AG04449 (cell line): Measurements from ENCODE around the gene IFT43.

Experiments used
- CTCF ChIA-PET: fragments of 350-600 bp; formaldehyde crosslinking; extraction: SDS; loops from one replicate; lab custom pipeline; 2021; ENCODE audit warnings: antibody characterized with exemption; lab: Yijun Ruan, JAX
- POLR2A ChIA-PET: fragments of 400-600, 350-600 bp; formaldehyde crosslinking; extraction: SDS; loops from one replicate; lab custom pipeline; 2020; ENCODE audit warnings: antibody characterized with exemption, inconsistent platforms; lab: Yijun Ruan, JAX
- DNase-seq: peaks from one replicate; pipeline ENCODE4 v3.0.0-alpha.2; 2010; ENCODE audit warnings: low read depth, low spot score
- H3K4me3 ChIP-seq: 2 replicates; pipeline ENCODE4 v1.5.1; 2011; ENCODE audit warnings: low read depth, mild to moderate bottlenecking, control low read depth, low read length
- CTCF ChIP-seq: IDR thresholded peaks from one replicate; pipeline ENCODE4 v1.5.1; 2011; ENCODE audit warnings: mild to moderate bottlenecking, moderate library complexity, low read length, control low read depth, inconsistent platforms; ENCODE audit not compliant: insufficient read depth; ENCODE audit errors: missing control alignments

IFT43 gene

GRCh38 chr14:76023757-76024156 is 38.2 kb downstream of the IFT43 start:
- no peak for DNase-seq
- TF ChIP-seq CTCF, result no peak
- H3K4me3 ChIP-seq, result no peak overlapping the region
- POLR2A ChIA-PET, result no interaction called here
- CTCF ChIA-PET, result interaction anchor here (0.7 kb wide), 1 partner anchor 314 kb away, joined by 3 read pairs; no protein-coding TSS in a partner anchor

DNA sequence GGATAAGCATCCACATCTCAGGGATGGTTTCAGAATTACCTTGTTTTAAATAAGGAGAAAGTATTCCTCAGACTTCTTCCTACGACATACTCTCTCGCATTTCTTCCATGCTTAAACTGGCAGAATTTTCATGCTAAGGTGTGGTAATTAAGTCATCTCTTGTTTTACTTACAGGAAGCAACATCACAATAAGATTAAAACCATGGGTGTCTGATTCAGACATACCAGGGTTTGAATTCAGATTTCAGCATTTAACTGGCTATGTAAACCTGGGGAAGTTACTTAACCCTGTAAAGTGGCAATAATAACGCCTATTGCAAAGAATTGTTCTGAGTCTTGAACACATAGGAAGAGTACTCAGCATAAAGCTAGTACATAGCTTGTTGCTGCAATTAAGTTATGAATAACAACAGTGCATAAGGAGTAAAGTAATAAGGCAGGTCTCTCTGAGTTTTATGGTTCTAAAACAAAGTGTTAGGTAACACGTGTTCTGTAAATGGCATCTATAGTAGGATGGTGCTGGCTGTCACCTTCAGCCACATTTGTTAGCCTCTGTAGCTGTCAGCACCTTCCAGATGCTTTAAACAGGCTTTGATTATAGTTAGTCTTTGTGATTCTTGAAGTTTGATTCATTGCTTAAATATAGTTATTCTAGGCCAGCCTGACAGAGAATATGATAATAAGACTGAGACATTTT is 38.8 kb downstream of the IFT43 start:
- no peak overlapping the region for H3K4me3 ChIP-seq
- CTCF ChIA-PET, result interaction anchor here (0.7 kb wide), 1 partner anchor 315 kb away, joined by 3 read pairs; no protein-coding TSS in a partner anchor
- POLR2A ChIA-PET, result no interaction called here
- no peak for DNase-seq
- no peak for TF ChIP-seq CTCF

GRCh38 chr14:76034566-76034965 is 49.0 kb downstream of the IFT43 start:
- no peak for TF ChIP-seq CTCF
- CTCF ChIA-PET, result interaction anchor here (0.8 to 2.2 kb wide), 3 partner anchors 12 to 325 kb away, joined by 3 to 6 read pairs (median 6); no protein-coding TSS in a partner anchor
- POLR2A ChIA-PET, result no interaction called here
- no peak for DNase-seq
- H3K4me3 ChIP-seq, result no peak overlapping the region

DNA sequence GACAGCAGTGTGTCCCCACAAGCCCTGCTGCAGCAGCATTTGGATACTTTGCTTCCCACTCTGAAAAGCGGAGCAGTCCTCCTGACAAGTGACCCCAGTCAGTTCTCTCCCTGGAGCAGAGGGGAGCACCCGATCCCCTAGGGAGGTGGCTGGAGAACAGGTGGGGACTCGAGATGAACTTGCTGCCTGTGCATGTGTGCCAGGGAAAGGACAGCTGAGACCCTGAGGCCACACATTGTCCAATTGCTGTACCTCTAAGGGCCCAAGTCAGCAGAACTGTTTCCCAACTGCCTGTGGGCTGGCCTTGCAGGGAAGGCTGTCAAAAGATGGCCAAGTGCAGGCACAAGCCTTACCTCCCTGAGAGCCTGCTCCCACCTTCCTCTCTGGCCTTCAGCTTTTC is 55.1 kb downstream of the IFT43 start:
- no peak for DNase-seq
- ChIA-PET POLR2A (no interaction called here), CTCF (interaction anchor here (2.4 kb wide), 1 partner anchor 10 kb away, joined by 22 read pairs; no protein-coding TSS in a partner anchor)
- TF ChIP-seq CTCF, result no peak
- H3K4me3 ChIP-seq, result no peak overlapping the region

- ChIA-PET CTCF (interaction anchor here (0.7 to 6.2 kb wide), 3 partner anchors 9 to 306 kb away, joined by 3 to 37 read pairs (median 6); no protein-coding TSS in a partner anchor), POLR2A (no interaction called here)
- no peak for TF ChIP-seq CTCF
- no peak overlapping the region for H3K4me3 ChIP-seq
- no peak for DNase-seq
These were observed 60.2 kb downstream of the IFT43 start for GRCh38 chr14:76045773-76046172.

DNA sequence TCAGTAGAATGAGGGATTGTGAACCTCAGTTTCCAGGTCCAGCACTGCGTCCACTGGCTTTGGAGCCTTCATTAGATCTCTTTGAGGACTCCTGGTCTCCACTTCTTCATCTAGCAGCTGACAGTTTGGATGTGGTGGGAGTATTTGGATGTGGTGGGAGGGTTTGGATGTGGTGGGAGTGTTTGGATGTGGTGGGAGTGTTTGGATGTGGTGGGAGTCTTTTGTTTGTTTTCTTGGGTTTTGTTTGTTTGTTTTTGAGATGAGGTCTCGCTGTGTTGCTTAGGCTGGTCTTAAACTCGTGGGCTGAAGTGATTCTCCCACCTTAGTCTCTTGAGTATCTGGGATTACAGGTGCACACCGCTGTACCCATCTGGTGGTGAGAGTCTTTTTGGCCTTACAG is 64.7 kb downstream of the IFT43 start:
- no peak for DNase-seq
- ChIA-PET CTCF (interaction anchor here (0.6 to 8.6 kb wide), 42 partner anchors 9 to 756 kb away, joined by 3 to 198 read pairs (median 5); partner anchors contain the start of gene GPATCH2L), POLR2A (no interaction called here)
- H3K4me3 ChIP-seq, result no peak overlapping the region
- TF ChIP-seq CTCF, result no peak
